CD4-positive, alpha-beta T cell treated with Interleukin-21 for 1 hour (primary cell): ENCODE results near the gene ADARB2.
"Not testable (repeated sequence)": the region's sequence is repeated elsewhere in the genome, so short reads cannot be mapped to it uniquely, and the experiment has no call there.

Experiments
- DNase-seq: peaks from one replicate; pipeline ENCODE4 v3.0.0-alpha.2; 2020

Gene ADARB2

DNA sequence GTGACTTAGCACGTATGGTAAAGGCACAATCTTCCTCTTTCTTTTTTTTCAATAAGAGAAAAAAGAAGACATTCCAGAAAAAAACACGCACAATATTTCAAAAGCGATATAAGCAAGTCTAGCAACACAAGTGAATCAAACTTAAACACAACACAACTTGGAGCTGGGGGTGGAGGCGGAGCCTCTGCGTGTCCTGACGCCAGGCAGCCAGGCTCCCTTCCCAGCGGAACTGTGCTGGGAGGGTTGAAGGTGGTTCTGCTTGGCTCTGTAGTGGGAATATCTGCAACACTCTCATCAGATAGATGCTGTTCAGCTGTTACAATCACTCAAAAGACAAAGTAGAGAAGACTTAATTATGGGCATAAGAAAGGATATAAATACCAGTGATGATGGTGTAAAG is 469.8 kb downstream of the ADARB2 start:
- DNase-seq, result no peak

DNA sequence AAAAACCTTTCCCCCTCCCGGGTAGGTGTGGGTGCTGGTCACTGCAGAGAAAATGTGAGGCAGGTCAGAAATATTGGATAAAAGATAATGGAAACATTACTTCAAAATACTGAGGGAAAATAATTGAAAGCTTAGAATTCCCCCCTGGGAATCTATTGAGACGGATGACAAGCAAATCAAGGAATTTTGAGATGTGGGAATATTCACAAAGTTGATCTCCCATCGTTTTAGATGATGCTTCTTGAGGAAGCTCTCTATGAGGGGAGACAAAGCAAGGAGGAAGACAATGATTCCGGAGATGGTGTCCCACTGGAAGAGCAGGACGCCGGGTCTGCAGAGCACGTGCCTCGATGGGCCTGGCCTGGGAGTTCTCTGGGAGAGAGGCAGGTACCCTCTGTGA is 470.2 kb downstream of the ADARB2 start:
- DNase-seq, result no peak

DNA sequence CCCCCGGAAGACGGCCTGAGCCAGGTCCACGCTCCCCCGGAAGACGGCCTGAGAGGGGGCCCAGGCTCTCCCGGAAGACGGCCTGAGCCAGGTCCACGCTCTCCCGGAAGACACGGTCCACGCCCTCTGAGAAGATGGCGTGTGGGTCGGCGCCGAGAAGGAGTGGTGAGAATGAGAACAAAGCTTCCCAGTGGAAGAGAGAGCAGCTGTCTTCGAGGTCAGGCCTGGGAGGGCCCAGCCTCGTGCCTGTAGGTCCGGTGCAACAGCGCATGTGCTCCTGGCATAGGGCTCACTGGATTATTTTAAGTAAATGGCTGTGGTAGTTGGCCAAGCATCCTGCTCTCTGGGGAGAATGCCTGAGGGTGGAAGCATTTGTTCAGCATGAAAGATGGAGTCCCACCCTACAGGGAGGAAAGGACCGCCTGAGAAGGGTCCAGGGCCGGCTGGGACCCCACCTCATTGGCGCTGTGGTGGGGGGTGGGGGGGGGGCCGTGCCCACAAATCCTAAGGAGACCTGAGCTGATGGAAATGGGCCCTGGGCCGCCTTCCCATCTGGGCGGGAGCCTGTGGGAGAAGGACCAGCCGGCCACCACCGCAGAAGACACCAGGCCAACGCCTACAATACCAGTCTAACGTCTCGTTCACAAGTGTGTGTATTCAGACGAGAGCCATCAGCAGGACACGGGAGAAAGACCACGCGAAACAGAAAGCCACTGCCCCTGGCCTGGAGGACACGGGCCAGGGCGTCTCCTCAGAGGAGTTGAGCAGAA is 471.1 kb downstream of the ADARB2 start:
- no peak for DNase-seq

DNA sequence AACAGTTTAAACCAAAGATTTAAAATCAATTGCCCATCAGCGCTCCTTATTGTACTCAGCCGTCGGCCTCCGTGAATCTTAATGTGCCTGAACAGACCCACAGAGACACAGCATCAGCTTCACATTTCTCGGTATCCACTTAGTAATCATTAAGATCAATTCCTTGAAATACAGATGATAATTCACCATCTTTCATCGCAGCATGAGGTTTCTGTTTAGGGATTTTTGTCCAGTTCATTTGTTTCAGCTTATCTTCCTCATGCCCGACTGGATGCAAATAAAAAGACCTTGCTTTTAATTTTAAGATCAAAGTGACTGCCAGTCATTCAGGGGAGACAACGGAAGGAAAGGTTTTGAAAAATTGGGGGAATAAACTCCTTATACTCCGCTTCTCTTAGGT is 473.3 kb downstream of the ADARB2 start:
- no peak for DNase-seq

DNA sequence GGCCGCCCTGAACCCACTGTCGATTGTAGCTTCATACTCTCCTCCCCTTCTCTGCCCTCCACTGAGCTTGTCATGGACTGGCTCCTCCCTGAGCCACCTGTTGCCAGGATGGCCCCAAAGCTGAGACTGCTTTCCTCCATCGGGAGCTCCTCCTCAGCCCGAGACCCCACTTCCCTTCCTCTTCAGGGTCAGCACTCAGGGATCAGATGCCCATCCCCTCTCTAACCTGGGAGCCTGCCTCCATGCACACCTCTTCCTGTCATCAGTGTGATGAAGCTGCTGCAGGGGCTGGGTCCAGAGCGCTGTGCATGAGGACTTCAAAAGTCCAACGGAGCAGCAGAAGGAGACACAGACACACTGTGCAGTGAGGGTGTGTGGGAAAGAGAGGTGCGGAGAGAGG is 480.1 kb downstream of the ADARB2 start:
- no peak for DNase-seq

DNA sequence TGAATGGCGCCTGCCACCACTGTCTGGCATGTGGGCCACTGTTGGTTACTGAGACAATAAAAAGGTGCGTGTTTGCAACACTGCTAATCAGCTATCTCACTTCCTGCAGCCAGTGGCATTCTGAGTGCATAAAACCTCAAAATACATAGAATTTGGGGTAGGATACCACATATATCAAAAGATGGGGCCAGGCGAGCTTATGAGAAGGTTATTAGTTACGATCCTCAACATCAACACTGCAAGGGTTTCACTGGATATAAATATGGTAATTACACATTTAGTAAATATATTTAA is 480.9 kb downstream of the ADARB2 start:
- no peak for DNase-seq

DNA sequence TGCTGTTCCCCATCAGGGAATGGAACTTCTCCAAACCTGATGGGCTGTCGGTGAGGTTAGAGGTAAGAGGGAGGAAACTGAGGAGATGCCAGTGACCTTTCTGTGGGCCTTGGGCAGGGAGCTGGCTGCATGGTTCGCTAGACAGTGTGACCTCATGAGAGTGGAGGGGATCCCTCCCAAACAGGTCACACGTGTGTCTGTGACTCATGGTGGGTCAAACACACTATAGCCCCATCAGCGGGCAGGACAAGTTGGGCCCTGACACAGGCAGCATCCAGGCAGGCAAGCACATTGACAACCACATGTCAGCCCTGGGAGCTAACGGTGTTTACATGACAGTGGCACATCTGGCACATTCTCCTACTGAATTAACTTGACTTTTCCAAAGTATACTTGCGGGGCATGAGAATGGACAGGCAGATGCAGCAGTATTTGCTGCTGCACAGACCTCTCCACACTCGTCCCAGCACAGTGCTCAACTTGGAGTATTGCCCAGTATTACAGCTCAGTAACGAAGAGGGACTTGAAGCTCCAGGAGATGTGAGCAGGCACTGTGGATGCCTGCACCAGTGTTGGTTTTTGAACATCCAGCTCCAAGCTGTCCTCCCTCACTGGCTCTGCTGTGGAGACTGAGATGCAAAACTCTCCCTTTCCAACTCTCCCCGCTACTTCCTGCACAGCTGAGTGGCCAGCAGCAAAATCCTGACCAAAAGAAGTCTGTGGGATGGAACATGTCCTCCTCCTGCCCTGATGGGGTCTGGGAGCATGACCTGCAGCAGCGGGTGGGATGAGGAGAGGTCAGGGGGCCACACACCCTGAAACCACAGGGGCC is 481.5 kb downstream of the ADARB2 start:
- DNase-seq, result no peak

DNA sequence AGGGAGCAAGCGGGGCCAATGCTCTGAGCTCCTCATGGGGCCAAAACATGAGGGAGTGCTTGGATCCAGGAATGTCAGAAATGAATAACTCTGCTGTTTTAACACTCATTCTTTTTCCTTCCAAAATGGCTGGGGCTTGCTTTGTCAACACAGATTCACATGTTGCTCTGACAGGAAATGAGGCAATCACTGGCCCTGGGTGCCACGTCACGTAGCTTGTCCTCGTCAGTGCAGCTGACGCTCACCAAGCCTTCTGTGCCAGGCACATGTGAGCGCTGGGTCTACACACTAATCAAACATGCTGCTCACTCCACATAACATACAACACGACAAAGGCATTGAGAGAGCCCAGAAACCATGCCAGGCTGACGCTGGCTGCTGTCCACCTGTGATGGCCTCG is 482.2 kb downstream of the ADARB2 start:
- DNase-seq, result no peak

DNA sequence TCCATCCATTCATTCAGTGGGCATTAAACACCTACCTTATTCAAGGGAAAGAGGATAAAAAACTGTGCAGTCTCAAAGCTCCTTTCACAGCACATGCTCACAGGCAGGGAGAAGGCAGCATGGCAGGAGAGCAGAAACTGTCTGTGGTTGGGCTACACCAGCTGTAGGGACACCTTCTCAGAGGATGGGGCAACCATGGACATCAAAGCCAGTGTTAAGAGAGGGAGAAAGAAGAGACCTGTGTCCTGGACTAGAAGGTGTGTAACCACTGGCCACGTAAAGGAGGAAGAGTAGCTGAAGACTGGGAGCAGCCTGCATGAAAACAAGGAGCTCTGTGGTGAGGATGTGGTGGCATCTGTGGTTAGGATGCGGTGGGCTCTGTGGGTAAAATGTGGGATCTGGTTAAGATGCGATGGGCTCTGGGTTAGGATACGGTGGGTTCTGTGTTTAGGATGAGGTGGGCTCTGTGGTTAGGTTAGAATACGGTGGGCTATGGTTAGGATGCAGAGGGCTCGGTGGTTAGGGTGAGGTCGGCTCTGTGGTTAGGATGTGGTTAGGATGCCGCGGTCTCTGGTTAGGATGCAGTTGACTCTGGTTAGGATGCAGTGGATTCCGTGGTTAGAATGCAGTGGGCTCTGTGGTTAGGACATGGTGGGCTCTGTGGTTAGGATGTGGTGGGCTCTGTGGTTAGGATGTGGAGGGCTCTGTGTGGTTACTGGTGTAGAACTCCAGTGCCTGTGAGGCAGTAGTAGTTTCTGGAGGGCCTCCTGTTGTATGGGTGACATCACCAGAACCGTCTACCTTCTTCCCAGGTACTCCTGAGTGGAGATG is 483.6 kb downstream of the ADARB2 start:
- DNase-seq, result peak; percentile 10

DNA sequence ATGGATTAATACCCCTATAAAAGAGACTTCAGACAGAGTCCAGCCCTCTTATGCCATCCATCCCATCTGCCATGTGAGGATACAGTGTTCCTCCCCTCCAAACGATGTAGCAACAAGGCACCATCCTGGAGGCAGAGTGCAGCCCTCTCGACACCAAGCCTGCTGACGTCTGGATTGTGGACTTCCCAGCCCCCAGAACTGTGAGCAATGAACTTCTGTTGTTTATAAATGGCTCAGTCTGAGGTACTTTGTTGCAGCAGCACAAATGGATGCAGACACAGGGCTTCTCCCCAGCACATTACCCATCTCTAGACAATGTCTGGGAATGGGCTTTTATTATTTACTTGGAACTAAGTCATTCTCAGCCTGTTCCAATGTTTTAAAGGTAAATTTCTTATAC is 485.6 kb downstream of the ADARB2 start:
- DNase-seq, result no peak

DNA sequence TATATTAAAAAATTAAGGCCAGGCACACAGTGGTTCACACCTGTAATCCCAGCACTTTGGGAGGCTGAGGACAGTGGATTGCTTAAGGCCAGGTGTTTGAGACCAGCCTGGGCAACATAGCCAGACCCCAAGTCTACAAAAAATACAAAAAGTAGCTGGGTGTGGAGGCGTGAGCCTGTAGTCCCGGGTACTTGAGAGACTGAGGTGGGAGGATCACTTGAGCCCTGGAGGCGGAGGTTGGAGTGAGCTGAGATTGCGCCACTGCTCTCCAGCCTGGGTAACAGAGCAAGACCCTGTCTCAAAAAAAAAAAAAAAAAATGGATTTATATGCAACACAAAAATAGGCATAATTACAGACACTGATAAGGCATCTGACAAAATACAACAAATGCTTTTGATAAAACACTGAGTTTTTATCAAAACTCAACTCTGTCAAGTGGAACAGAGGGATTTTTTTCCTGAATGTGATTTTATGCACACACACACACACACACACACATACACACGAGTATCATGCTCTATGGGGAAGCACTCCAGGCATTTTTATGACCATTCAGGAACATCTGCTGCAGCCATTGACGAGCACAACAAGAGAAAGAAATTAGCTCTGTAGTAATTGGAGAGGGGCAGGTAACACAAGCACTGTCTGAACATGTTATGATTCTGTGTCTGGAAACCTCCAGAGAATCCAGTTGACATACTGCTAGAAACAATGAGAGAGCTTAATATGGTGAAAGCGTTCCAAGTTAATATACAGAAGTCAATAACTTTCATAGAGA is 488.0 kb downstream of the ADARB2 start:
- no peak for DNase-seq

DNA sequence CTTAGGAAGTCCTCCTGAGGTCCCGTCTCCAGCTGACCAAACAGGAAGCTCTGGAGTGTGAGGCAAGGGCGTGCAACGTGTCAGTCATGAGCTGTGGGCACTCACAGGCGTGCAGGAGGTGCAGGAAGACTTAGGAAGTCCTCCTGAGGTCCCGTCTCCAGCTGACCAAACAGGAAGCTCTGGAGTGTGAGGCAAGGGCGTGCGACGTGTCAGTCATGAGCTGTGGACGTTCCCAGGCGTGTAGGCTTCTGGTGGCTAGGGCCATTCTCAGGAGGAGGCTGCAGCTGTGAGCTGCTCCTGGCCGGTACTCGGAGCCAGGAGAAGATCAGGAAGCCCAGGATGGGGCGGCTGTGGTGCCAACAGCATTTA is 489.1 kb downstream of the ADARB2 start:
- DNase-seq, result not testable (repeated sequence)

DNA sequence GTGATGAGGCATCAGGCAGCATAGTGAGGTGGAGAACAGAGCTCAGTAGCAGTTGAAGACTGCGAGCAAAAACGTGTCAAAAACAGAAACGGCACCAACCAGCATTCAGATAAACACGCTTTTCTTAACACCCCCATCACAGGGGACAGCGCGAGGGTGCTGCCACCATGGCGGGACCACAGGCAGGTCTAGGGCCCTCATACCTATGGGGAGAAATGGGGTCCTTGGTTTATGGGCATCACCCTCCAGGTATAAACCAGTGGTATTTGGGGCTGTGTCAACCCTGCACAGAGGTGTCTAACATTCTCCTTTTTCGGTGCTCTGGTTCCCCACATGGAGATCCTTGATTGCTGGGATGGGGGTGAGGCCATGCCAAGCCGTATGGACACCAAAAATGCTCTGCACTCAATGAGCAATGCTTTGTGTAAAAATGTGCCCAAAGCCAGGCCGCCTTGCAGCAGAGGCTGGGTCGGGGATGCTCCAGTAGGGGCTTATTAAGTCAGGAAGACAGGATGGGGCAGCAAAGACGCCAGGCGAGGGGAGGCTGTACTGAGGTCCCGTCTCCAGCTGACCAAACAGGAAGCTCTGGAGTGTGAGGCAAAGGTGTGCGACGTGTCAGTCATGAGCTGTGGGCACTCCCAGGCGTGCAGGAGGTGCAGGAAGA is 489.6 kb downstream of the ADARB2 start:
- no peak for DNase-seq

DNA sequence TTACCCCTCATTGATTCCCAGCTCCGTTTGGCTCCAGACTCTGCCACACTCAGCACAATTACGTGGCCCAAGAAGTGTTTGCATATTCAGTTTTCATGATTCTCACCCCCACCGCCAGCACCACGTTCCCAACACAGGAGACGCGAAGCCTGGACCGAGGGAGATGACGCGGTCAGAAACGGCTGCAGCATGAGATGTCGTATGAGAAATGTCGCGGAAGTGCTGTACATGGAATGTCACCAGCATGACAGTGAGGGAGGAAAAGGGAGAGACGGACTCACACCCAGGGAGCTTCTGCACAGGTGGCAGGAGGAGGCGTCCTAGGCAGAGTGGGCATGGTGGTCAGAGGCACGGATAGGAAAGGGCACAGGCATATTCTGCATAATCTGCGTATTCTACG is 492.8 kb downstream of the ADARB2 start:
- no peak for DNase-seq

DNA sequence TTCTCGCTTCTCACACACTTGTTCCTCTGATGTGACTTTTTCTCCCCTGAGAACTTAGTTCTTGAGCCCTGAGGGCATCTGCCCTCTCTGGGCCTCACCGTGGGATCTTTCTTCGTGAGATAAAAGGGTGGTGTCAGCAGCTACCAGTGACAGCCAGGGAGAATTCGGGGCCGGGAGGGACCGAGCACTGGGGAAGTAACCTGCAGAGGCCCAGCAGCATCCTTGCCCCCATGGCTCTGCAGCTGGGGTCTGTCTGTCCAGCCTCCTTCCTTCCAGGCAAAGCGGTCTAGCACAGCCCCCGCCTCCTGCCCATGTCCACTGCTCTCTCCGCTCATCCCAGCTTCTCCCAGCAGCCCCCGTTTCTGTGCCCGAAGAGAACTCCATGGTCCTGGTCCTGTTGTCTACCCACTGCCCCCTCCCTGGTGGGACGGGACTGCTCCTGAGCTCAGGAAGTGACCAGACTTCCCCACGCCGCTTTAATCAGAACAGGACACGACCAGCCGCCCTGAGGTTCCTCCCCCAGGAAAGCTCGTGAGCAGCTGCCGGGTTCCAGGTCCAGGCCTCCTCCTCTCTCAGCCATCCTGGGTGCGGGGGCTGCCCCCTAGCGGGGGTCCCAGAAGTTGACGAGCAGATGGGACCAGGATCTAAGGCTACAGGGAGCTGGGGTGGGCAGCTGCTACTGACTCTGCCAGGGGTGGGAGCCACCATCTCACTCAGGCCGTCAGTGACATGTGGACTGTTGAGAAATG is 493.7 kb downstream of the ADARB2 start:
- DNase-seq, result no peak

DNA sequence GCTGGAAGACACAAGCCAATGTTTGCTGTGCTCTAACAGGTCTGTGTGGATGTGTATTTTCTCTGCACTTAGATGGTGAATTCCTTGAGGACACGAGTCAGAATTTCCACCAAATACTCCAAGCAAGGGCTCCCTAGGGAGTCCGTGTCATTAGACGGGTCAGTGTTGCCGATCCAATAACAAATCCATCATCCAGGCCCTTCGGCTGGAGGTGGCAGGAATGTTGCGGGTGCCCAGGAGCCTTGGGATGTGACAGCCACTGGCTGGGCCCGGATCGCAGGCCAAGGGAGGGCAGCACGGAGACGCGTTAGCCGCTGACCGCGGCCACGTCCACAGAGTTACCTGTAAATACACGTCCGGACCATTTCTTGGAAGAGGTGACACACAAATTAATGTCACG is 494.4 kb downstream of the ADARB2 start:
- no peak for DNase-seq

DNA sequence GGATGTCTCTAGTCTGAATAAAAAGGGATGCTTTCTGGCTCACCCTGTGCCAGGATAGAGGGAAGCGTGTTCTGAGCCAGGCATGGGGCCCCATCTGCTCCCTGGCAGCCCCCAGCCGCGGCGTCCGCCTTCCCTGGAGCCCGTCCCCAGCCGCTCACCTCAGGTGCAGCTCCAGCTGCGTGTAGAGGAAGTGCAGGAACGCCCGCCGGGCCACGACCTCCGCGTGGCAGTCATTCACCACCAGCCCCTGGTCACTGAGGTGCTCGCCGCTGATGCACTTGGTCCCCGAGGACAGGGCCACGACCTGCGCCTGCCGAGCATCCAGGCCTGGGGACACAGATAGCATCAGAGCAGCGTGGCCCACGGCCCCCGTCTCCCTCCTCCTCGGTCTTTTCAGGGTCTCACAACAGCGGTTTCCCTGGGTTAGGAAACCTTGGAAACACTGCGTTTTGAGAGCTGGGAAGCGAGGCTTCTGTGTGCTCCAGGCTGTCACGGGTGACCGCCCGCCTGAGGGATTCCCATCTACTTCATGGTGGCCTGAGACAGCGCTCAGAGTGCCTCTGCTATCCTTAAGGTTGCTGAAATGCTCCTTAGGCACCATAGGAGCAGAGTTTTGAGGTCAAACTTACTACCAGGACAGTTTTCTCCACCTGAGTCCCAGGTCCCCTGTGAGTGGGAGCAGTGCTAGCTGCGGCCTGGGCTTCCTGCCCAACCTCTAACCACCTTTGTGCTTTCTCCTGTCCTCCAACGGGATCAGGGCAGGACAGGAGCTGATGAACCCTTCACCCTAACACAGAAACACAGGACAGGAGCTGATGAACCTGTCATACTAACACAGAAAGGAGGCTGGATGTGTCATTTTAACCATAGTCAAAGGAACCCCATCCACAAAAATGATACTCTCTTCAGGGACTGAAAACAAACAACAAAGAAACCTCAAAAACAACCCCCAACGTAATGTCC is 495.1 kb downstream of the ADARB2 start:
- no peak for DNase-seq

DNA sequence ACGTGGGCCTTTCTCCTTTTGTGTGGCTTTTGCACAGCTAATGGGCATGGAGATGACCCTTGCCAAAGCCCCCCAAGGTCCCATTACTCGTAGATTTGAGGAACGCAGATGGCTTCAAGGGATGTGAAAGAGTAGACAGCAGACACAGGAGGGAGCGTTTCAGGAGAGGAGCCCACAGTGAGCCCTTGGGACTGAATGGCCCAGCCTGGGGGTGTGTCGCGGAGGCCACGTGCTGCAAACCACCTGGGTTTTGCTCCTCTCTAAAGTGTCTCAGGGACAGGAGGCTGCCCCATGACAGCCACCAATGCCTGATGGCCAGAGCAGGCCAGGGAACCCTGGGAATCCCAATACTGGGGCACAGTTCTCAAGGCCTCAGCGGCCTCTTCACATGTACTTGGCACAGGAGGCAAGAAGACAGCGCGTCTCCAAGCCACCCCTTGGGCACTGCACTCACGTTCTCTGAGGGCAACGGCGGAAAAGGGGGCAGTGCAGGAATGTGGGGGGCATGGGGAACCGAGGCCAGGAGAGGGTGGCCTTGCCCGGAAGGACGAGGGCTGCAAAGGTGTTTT is 495.9 kb downstream of the ADARB2 start:
- DNase-seq, result no peak

DNA sequence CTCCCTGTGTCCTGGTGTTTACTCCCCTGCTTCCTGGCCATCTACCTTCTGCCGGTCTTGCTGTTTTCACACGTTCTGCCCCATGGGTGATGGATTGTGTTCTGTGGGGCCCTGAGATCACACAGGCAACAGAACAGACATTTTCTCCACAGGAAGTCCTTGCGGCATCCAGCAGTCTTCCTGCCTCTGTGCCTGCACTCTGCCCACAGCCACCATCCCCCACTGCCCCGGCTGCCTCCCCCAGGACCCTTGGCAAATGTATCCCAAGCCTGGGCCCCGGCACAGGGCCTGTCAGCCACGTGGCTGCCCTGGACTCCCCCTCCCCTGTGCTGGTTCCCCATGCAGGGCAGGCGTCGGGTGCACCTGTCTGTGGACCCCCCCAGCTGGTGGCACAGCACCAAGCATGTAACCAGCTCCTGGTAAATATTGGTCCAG is 497.0 kb downstream of the ADARB2 start:
- no peak for DNase-seq

DNA sequence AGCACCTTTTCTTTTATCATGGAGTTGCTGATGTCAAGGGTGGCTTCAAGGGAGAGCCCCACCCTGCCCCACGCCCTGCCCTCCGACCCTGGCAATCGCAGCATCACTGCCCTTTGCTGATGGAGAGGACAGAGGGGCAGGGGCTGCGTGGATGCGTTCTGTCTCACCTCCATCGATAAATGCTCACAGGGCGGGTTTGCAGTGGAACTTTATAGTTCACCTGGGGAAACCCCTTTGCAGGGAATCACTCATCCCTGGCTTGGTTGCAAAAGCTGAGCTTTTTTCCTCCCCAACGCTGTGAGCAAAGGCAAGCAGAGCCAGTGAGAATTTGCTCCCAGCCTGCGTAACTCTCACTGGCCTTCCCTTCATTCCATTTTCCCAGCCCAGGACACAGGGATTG is 504.3 kb downstream of the ADARB2 start:
- no peak for DNase-seq
